HG03039 (cell line): ENCODE measurements around the gene KRT10.
"Not testable (repeated sequence)": the region's sequence is repeated elsewhere in the genome, so short reads cannot be mapped to it uniquely, and the experiment has no call there.

ENCODE experiments used
- ATAC-seq: cut with Tn5 transposase; IDR thresholded peaks from one replicate; pipeline ENCODE4 v1.9.1; 2021; ENCODE audit warnings: mild to moderate bottlenecking, moderate library complexity; ENCODE audit not compliant: unreplicated experiment

The KRT10 gene

DNA sequence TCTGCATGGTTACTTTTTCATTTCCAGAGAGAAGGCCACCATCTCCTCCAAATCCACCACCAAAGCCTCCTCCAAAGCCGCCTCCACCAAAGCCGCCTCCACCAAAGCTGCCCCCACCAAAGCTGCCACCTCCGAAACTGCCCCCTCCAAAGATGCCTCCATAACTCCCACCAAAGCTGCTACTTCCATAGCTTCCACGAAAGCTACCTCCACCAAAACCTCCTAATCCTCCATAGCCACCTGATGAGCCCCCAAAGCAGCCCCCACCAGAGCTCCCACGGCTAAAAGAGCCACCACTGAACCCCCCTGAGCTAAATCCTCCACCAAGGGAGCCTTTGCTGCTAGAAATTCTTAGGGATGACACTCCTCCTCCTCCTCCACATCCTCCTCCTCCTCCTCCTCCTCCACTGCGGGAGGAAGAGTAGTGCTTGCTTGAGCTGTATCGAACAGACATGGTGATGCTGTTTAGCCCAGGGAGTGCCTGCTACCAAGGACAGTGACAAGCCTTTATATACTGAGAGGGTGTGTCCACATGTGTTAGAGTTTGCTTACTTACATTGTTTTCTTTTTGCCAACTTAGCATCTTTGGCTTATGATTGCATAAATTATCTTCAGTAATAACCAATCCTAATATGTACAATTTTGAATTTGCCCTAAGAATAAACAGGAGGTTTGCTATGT is at the start of gene KRT10:
KRT10 (minus strand) TSS at position 483 of the 681 bp plus-strand sequence; CDS start at position 454, 29 bp downstream.
- no peak for ATAC-seq

DNA sequence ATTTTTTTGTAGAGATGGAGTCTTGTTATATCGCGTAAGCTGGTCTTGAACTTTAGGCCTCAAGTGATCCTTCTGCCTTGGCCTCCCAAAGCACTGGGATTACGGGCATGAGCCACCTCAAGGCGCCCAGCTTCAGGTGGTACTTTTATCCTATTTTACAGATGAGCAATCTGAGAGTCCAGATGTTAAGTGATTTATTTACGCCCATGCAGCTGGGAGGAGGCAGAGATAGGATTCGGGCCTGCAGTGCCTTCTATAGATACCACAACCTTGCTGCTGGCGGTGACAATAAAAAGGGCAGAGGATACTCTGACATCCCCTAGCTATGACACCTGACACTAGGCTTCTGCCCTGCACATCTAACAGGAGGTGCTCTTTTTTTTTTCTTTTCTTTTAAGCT is 48.9 kb upstream of the KRT10 start:
- ATAC-seq = no peak

DNA sequence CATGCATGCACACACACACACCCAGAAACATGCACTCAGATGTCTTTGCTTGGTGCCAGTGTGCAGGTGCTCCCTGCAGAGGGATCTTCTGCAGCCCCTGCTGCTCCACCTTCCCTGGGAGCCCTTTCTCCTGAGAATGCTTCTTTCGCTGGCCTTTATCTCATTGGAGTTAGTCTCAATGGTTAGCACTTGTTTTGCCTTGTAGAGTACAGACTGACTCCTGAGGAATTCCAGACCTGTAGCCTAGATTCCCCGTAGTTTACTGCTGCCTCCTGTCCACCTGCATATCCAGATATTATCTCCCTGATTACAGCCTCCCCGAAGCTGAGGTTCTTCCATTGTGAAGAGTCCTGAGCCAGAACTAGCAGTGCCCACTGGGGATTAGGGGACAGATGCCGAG is 47.7 kb upstream of the KRT10 start:
- ATAC-seq = no peak

DNA sequence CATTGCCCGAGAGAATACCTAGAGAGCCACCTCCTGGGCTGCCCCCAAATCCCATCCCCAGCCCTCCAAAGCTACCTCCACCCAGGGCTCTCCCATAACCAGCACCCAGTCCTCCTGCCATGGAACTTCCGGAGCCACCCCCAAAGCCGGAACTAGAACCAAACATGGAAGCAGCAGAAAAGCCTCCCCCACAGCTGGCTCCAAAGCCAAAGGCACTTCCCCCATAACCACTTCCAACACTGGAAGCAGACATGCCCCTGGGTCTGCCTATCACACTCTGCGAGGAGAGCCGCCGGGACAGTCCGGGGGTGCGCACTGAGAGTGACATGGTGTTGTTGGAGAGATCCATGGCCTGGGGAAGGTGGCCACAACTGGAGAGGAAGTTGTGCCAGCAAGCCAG is 44.4 kb upstream of the KRT10 start, which contains the start of gene KRT12:
KRT12 (minus strand) TSS at position 386 of the 400 bp plus-strand sequence; CDS start at position 349, 37 bp downstream.
- no peak for ATAC-seq

DNA sequence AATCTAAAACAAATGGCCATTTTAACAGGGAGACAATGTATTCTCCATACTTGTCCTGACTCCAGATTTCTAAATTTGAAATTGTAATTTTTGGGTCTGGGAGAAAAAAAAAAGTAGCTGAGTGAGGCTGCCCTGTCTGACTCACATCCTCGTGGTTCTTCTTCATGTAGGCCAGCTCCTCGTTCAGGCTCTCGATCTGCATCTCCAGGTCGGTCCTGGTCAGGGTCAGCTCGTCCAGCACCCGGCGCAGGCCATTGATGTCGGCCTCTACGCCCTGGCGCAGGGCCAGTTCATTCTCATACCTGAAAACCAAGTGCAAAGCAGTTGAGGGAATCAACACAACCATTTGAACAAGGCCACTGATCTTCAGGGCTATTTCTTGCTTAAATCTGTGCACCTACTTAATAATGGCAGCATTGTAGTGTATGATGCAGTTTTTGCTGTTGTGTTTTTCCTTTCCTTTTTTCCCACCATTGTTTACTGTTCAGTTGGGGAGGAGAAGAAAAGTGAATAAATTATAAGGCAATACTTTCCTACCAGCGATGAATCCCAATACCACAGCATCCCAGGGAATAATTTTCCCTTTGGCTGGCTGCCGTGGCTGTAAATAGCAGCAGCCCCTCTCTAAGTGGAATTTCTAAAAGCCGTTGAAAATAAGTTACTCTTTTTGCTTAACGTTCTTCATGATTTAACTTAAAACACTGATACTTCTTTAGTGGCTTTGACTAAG is 42.4 kb upstream of the KRT10 start:
- ATAC-seq = no peak

DNA sequence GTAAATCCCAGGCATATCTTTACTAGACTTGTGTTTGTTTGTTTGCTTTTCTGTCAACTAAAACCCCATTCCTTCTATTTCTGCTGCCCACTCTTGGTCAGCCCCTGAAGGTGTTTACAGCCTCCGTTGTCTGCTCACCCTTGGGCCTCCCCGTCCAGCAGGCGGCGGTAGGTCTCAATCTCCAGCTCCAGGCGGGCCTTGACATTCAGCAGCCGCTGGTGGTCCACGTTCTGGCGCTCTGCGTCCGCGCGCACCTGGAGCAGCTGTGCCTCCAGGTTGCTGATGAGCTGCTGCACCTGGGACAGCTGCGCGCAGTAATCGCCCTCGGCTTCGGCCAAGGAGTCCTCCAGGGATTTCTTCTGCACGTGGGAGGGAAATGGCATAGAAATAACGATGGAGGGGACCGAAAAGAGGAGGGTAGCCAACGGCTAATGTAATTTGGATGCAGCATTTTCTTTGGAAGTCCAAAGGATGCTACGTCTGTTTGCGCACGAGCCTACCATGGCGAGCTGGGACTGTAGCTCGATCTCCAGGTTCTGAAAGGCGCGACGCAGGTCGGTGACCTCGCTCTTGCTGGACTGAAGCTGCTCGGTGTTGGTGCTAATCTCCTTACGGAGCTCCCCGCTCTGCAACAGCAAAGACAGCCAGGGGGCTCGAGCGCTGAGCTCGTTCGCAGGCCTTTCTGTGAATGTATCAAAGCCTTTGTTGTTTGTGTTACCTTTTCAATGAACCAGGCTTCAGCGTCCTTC is 40.7 kb upstream of the KRT10 start:
- ATAC-seq = no peak

DNA sequence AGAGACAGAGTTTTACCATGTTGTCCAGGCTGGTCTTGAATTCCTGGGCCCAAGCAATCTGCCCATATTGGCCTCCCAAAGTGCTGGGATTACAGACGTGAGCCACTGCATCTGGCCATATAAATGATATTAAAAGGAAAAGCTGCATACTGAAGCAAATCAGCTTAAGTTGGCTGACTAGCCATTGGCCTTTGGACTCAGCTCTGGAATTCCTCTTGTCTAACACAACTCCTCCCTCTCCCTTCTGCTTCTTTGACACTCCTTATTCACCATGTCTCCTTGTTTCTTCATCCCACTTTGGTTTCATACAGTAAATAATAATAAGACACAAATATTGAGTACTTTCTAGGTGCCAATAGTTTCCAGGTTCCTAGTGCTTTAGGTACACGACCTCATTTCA is 37.1 kb upstream of the KRT10 start:
- no peak for ATAC-seq

DNA sequence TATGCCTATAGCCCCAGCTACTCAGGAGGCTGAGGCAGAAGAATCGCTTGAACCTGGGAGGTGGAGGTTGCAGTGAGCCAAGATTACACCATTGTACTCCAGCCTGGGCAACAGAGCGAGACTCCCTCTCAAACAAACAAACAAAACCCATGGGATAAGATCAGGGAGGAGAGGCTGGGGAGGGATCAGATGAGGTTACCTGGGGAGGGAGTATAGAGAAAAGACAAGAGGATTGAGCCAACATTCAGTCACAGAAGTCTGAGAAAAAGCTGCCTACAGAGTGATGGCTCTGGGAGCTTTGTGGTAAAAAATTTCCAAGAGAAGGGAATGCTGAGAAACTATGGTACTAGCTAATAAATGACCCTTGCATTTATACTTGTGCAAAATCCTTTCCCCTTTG is 36.3 kb upstream of the KRT10 start:
- ATAC-seq = not testable (repeated sequence)

DNA sequence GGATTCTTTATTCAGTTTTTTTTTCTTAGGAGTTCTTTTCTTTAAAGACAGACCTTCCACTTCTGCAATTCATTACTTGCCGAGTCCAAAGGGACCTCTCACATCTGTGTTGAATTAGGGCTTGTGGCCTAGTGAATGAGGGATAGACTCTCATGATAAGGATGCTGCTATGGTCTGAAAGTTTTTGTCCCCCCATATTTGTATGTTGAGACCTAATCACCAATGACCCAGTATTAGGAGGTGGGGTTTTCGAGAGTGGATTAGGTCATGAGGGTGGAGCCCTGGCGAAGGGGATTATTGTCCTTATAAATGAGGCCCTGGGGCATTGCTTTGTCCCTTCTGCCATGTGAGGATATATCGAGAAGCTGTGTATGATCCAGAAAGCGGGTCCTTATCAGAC is 35.1 kb upstream of the KRT10 start:
- ATAC-seq = no peak

DNA sequence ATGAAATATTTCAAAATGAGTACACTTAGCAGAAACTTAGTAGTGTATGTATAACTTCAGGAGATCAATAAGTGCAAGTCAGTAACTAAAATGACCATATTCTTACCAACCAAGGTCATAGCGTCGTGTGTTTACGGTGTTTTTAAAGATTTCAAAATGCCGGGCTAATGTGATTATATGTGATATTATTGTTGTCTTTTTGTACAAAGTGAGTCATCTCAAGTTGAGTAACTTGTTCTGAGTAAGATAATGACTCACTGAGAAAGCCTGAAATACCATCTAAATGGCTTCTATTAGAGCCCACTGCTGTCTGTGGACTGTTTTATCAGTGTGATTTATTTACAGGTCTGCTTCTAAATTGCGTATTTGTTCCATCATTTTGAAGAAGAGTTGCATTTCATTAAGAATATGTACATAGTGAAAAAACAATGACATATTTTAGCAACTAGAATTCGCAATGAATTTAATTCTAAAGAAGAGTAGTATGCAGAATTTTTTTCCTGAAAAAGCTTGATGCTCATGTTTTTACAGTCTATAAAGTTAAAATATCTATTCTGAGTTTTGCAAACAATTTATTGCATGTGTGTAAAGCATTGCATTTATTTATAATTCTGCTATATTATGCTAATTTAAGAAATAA is 31.9 kb upstream of the KRT10 start:
- no peak for ATAC-seq

DNA sequence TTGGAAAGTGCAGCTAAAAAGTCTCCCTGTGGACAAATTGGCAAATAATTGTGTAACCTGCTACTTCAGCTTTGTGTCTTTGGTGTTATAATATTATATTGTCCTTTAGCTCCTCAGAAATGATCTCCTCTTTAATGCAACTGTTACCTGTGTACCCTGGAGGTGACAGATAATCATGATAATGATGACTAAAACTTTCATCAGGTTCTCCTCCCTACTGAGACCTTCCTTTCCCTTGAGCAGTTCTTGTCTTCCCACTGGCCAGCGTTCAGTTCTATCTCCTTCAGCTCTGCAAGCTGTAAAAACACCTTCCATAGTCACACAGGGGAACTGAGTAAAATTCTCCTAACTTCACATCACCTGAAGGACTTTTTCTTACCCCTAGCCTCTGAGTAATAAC is 29.9 kb upstream of the KRT10 start:
- no peak for ATAC-seq

DNA sequence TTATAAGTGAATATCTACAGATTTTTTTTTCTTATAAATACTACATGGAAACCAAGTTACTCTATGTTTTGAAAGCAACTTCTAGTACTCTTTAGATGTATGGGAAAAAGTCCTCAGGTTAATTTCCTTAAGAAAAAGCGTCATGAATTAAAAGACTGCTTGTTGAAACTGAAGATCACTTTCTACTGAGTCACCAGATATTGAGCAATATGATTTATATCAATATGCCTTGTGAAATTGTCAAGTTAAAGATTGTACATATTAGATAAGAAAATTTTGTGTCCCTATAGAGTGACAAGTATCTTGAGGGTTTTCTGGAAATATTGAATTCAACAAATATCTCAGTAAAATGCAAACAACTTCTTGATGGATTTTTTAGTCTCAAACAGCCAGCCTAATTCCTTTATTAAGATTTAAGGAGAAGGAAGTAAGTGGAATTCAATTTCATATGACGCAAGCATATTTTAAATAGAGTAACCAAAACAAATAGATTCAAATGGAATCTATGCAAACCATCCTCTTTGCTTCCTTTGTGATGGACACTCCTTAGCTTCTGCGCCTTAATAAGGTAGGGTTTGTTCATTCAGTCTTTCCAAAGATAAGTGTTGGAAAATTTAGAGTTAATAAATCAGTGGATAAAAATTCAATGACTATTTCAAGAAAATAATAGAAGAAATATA is 28.0 kb upstream of the KRT10 start:
- no peak for ATAC-seq

DNA sequence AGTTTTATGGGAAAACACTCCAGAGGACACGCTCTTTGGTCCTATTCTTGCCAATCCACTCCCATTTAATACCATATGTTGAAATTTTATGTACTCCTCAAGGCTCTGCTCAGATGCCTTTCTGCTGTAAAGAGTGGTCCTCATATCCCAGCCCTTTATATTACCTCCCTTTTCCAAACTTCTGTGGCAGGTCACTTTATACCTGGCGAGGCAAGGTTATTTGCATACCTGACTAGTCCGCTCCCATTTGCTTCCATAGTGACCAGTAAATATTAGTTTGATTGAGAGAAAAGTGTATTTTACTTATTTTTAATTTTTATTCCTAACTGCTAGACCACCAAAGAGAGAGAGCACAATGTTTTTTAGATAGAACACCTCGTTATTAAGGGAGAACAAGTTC is 27.3 kb upstream of the KRT10 start:
- ATAC-seq = no peak

DNA sequence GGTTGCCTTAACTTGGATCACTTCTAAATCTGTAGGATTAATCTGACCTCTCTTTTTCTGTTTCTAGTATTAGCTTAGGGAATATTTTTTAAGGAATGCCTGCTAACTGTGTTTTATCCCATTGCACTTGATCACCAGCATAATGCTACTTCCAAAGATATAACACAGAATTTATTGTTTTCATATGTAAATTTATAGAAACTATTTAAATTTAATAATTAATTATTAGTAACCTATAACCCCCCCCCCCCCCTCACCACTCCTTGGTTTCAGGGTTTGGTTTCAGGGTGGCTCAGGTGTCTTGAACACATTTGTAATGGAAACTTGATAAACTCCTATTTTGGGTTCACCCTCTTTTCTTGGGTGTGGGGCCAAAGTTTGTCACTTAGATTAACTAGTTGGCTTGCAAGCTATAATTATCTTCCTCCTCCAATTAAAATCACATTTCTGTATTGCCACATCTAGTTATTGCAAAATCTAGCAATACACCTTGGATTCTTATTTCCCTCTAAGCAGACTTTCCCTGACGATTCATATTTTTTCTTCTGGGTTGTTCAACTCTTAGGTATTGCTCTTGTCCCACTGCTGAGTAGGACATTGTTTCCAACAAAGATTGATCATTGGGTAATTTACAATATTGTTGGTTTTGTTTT is 26.3 kb upstream of the KRT10 start:
- ATAC-seq = no peak

DNA sequence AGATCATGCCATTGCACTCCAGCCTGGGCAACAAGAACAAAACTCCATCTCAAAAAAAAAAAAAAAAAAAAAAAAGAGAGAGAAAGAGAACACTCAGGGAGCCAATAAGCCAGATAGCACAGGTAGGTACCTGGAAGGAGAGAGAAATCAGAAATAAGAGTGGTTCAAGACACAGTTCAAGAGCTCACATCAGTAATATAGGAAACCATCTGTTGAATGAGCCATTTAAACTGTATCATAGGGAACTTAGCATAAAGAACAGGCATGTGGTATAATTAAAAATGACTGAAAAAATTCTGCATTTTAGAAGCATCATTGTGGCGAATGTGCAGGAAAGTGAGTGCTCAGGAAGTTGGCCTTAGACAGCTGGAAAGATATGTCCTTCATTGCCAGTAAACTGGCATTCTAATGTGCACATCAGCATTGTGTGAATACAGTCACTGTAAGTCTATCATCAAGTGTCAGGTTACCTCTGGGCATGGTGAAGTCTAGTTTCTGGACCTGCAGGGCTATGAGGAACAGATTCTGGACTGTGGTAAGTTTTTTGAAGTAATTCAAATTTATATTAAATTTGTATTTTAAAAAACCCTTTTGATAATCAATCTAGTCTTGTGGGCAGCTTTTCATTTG is 24.2 kb upstream of the KRT10 start:
- no peak for ATAC-seq

DNA sequence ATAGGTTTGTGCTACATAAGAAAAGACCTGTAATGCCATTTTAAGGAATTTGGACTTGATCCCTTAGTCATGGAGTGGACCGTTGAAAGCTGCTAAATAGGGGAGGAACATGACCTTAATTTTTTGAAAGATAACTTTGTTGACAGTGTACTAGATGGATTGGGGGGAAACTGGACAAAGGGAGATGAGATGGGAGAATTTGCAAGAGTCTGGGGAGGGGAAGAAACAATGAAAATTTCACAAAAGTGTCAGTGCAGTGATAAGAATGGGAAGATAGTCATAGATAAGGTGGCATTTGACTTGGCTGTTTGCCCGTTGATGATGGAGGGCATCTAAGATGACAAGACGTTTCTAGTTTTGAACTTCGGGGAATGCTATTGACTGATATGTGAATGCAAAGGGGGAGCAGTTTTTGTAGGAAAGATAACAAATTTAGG is 22.3 kb upstream of the KRT10 start:
- no peak for ATAC-seq

DNA sequence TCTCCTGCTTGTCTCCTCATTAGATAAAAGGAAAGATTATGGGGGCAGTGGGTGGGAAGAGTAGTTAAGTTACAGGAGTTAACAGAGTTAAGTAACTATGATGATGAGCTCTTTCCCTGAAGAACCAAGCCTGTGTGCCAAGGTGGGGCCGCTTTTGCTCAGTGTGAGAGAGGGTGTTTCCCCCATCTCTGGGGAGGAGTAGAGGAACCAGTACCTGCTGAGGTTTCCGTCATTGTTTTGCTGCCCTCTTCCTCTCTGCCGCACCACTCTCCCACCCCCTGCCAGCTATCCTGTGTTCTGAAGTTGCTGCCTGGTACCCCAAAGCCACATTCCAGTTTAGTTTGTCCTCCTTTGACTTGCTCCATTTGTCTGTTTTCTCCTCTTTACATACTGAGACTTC is 20.8 kb upstream of the KRT10 start:
- no peak for ATAC-seq

DNA sequence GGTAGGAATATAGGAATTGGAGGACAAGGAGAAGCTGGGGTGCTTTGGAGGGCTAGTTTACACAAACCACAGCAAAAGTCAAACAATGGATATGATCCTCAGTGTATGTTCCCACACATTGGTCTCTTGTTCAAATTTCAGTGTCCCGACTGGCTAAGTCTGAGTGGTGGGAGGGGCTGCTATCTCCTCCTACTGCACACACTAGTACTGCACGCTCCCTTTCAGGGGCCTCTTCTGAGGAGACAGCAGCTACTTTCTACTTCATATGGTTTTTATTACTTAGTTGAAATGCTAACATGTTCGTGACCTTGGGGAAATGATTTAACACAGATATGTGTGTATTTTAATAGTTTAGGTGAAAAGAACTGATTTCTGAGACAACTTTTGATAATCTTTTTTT is 18.8 kb upstream of the KRT10 start:
- no peak for ATAC-seq

DNA sequence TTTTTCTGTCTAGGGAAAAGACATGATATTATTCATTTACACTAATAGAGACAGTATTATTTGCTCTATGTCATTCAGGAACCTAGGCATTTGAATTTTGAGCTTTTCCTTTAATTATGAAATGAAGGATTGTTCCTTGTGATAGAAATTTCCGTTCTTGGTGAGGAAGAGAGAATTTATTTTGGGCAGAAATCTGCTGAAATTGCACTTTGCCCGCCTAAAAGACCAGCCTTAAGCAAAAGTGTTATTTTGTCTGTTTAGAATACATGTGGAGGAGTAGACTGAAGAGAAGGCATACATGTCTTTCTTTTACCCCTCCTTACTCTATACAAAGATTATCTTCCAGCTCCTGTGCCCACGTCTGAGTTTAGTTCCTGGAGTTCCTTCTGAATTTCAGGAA is 16.8 kb upstream of the KRT10 start:
- no peak for ATAC-seq

DNA sequence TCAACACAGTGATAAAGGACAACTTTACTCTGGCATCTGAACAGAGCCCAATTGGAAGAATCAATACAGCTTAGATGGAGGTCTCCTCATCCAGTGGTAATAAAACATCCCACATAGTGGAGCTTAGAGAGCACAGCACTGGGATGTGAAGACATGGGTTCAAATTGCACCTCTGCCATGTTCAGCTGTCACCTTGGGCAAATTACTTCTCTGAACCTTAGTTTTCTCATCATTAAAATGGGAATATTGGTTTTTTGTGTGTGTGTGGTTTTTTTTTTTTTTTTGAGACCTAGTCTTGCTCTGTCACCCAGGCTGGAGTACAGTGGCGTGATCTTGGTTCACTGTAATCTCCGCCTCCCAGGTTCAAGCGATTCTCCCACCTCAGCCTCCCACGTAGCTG is 13.6 kb upstream of the KRT10 start:
- no peak for ATAC-seq
